IPS-18a (cell line): ENCODE measurements around the gene TCF7L1.

ENCODE experiments used
- H3K27ac ChIP-seq: one replicate; pipeline ENCODE4 v1.5.1; 2013; ENCODE audit warnings: low read length
- H3K27me3 ChIP-seq: one replicate; pipeline ENCODE4 v1.6.1; 2013; ENCODE audit warnings: mild to moderate bottlenecking, low read length; ENCODE audit not compliant: control insufficient read depth, insufficient read depth
- H3K36me3 ChIP-seq: one replicate; pipeline ENCODE4 v1.6.1; 2013; ENCODE audit warnings: low read depth, low read length; ENCODE audit not compliant: control insufficient read depth
- H3K4me1 ChIP-seq: one replicate; pipeline ENCODE4 v1.6.1; 2013; ENCODE audit warnings: low read depth, low read length; ENCODE audit not compliant: control insufficient read depth
- H3K4me3 ChIP-seq: one replicate; pipeline ENCODE4 v1.5.1; 2013; ENCODE audit warnings: low read length
- H3K9ac ChIP-seq: one replicate; pipeline ENCODE4 v1.6.1; 2013; ENCODE audit warnings: mild to moderate bottlenecking, low read length, moderate library complexity
- H3K9me3 ChIP-seq: one replicate; pipeline ENCODE4 v1.6.1; 2013; ENCODE audit warnings: low read depth, low read length; ENCODE audit not compliant: control insufficient read depth

The TCF7L1 gene

GRCh38 chr2:85132834-85133637 lies at the start of gene TCF7L1:
TCF7L1 (plus strand) TSS chr2:85133392; CDS start chr2:85133685, 293 bp downstream.
- Histone ChIP-seq H3K27ac (peak within 1 kb of the TSS; percentile 90), H3K36me3 (peaks cover 11% of the 10 kb centered on the region), H3K4me3 (peak within 1 kb of the TSS; percentile 91)

GRCh38 chr2:85085563-85085962 lies 47.6 kb upstream of the TCF7L1 start:
- H3K27ac ChIP-seq = no peak overlapping the region
- no peaks in the 10 kb centered on the region for H3K36me3 ChIP-seq
- H3K9me3 ChIP-seq = no peaks in the 10 kb centered on the region
- peaks cover 20% of the 10 kb centered on the region for H3K4me1 ChIP-seq
- H3K27me3 ChIP-seq = no peaks in the 10 kb centered on the region
- H3K4me3 ChIP-seq = no peak overlapping the region
- no peak overlapping the region for H3K9ac ChIP-seq

More at GRCh38 chr2:85132834-85133637, at the start of gene TCF7L1:
- H3K9me3 ChIP-seq = no peaks in the 10 kb centered on the region
- H3K27me3 ChIP-seq = peaks cover 15% of the 10 kb centered on the region
- H3K9ac ChIP-seq = peak within 1 kb of the TSS; percentile 91
- H3K4me1 ChIP-seq = peaks cover 21% of the 10 kb centered on the region

GRCh38 chr2:85087541-85087940 lies 45.7 kb upstream of the TCF7L1 start:
- no peaks in the 10 kb centered on the region for H3K27me3 ChIP-seq
- H3K4me3 ChIP-seq = no peak overlapping the region
- no peak overlapping the region for H3K27ac ChIP-seq
- H3K9ac ChIP-seq = no peak overlapping the region
- H3K36me3 ChIP-seq = no peaks in the 10 kb centered on the region
- H3K4me1 ChIP-seq = peaks cover 20% of the 10 kb centered on the region
- no peaks in the 10 kb centered on the region for H3K9me3 ChIP-seq

- Histone ChIP-seq H3K27me3 (no peaks in the 10 kb centered on the region), H3K9ac (no peak overlapping the region), H3K36me3 (no peaks in the 10 kb centered on the region), H3K9me3 (no peaks in the 10 kb centered on the region), H3K4me1 (peaks cover 20% of the 10 kb centered on the region), H3K4me3 (peak overlapping the region; percentile 13), H3K27ac (no peak overlapping the region)
Measured at GRCh38 chr2:85088921-85089320, 44.3 kb upstream of the TCF7L1 start.

GRCh38 chr2:85089585-85089984 lies 43.6 kb upstream of the TCF7L1 start:
- Histone ChIP-seq H3K36me3 (no peaks in the 10 kb centered on the region), H3K4me3 (peak overlapping the region; percentile 13), H3K9me3 (no peaks in the 10 kb centered on the region), H3K4me1 (peaks cover 20% of the 10 kb centered on the region), H3K27ac (no peak overlapping the region), H3K9ac (no peak overlapping the region), H3K27me3 (no peaks in the 10 kb centered on the region)

GRCh38 chr2:85091838-85092237 lies 41.4 kb upstream of the TCF7L1 start:
- Histone ChIP-seq H3K4me3 (no peak overlapping the region), H3K4me1 (peaks cover 20% of the 10 kb centered on the region), H3K9ac (no peak overlapping the region)

GRCh38 chr2:85095094-85095493 lies 38.1 kb upstream of the TCF7L1 start:
- Histone ChIP-seq H3K4me1 (peaks cover 4% of the 10 kb centered on the region), H3K9ac (no peak overlapping the region), H3K36me3 (no peaks in the 10 kb centered on the region), H3K27ac (no peak overlapping the region), H3K4me3 (no peak overlapping the region), H3K27me3 (no peaks in the 10 kb centered on the region), H3K9me3 (no peaks in the 10 kb centered on the region)

More at GRCh38 chr2:85091838-85092237, 41.4 kb upstream of the TCF7L1 start:
- Histone ChIP-seq H3K9me3 (no peaks in the 10 kb centered on the region), H3K27me3 (no peaks in the 10 kb centered on the region), H3K36me3 (no peaks in the 10 kb centered on the region), H3K27ac (no peak overlapping the region)

- Histone ChIP-seq H3K36me3 (no peaks in the 10 kb centered on the region), H3K4me3 (no peak overlapping the region), H3K27ac (no peak overlapping the region), H3K27me3 (no peaks in the 10 kb centered on the region), H3K9ac (no peak overlapping the region), H3K4me1 (no peaks in the 10 kb centered on the region), H3K9me3 (no peaks in the 10 kb centered on the region)
Measured at GRCh38 chr2:85096616-85097015, 36.6 kb upstream of the TCF7L1 start.

GRCh38 chr2:85104228-85104627 lies 29.0 kb upstream of the TCF7L1 start:
- Histone ChIP-seq H3K27ac (no peak overlapping the region), H3K9ac (no peak overlapping the region), H3K36me3 (no peaks in the 10 kb centered on the region), H3K4me1 (no peaks in the 10 kb centered on the region), H3K4me3 (no peak overlapping the region), H3K9me3 (no peaks in the 10 kb centered on the region), H3K27me3 (no peaks in the 10 kb centered on the region)

- H3K27ac ChIP-seq = no peak overlapping the region
Measured at GRCh38 chr2:85106489-85107180, 26.6 kb upstream of the TCF7L1 start.

GRCh38 chr2:85110991-85111560 lies 22.1 kb upstream of the TCF7L1 start:
- no peaks in the 10 kb centered on the region for H3K36me3 ChIP-seq
- no peak overlapping the region for H3K4me3 ChIP-seq
- H3K27ac ChIP-seq = no peak overlapping the region
- no peaks in the 10 kb centered on the region for H3K9me3 ChIP-seq
- H3K4me1 ChIP-seq = no peaks in the 10 kb centered on the region
- H3K27me3 ChIP-seq = peaks cover 17% of the 10 kb centered on the region
- H3K9ac ChIP-seq = no peak overlapping the region

More at GRCh38 chr2:85106489-85107180, 26.6 kb upstream of the TCF7L1 start:
- H3K4me1 ChIP-seq = no peaks in the 10 kb centered on the region
- H3K36me3 ChIP-seq = no peaks in the 10 kb centered on the region
- no peak overlapping the region for H3K9ac ChIP-seq
- no peaks in the 10 kb centered on the region for H3K27me3 ChIP-seq
- H3K4me3 ChIP-seq = no peak overlapping the region
- no peaks in the 10 kb centered on the region for H3K9me3 ChIP-seq
